Measurements from ENCODE around the gene NPAS3.

Gene NPAS3

GRCh38 chr14:33560718-33561431, 622.2 kb downstream of the NPAS3 start:
- DNase-seq (ENCODE audit: low read depth): no peak

GRCh38 chr14:33561488-33562175, 623.0 kb downstream of the NPAS3 start:
- no peak for DNase-seq (ENCODE audit: low read depth)

GRCh38 chr14:33563191-33563900, 624.7 kb downstream of the NPAS3 start:
- no peak for DNase-seq (ENCODE audit: low read depth)

- DNase-seq (ENCODE audit: low read depth): no peak
Observed at GRCh38 chr14:33563901-33564197, 625.2 kb downstream of the NPAS3 start.

GRCh38 chr14:33564774-33565630, 626.3 kb downstream of the NPAS3 start:
- DNase-seq (ENCODE audit: low read depth): no peak

- no peak for DNase-seq (ENCODE audit: low read depth)
Observed at GRCh38 chr14:33566082-33566481, 627.4 kb downstream of the NPAS3 start.

- DNase-seq (ENCODE audit: low read depth): no peak
Observed at GRCh38 chr14:33567023-33567728, 628.5 kb downstream of the NPAS3 start.

- no peak for DNase-seq (ENCODE audit: low read depth)
Observed at GRCh38 chr14:33567731-33568130, 629.1 kb downstream of the NPAS3 start.

- DNase-seq (ENCODE audit: low read depth): no peak
Observed at GRCh38 chr14:33568935-33569579, 630.4 kb downstream of the NPAS3 start.

- no peak for DNase-seq (ENCODE audit: low read depth)
Observed at GRCh38 chr14:33569821-33570687, 631.4 kb downstream of the NPAS3 start.

GRCh38 chr14:33570694-33571310, 632.1 kb downstream of the NPAS3 start:
- DNase-seq (ENCODE audit: low read depth): no peak

- DNase-seq (ENCODE audit: low read depth): no peak
Observed at GRCh38 chr14:33573301-33573880, 634.7 kb downstream of the NPAS3 start.

- DNase-seq (ENCODE audit: low read depth): no peak
Observed at GRCh38 chr14:33576014-33576413, 637.3 kb downstream of the NPAS3 start.

- DNase-seq (ENCODE audit: low read depth): no peak
Observed at GRCh38 chr14:33578461-33579216, 640.0 kb downstream of the NPAS3 start.

- no peak for DNase-seq (ENCODE audit: low read depth)
Observed at GRCh38 chr14:33580231-33580749, 641.6 kb downstream of the NPAS3 start.

GRCh38 chr14:33580841-33581240, 642.2 kb downstream of the NPAS3 start:
- no peak for DNase-seq (ENCODE audit: low read depth)

GRCh38 chr14:33584697-33585096, 646.0 kb downstream of the NPAS3 start:
- no peak for DNase-seq (ENCODE audit: low read depth)

GRCh38 chr14:33586806-33587205, 648.1 kb downstream of the NPAS3 start:
- DNase-seq (ENCODE audit: low read depth): no peak
